RWPE1 (cell line): ENCODE results near the gene PLA2G4E.
A peak's percentile ranks its signal among the peaks of the same experiment; 100 is the strongest.

Source experiments
- CTCF ChIA-PET: fragments of 350-600 bp; sonication (Branson Sonifier 250); formaldehyde crosslinking; extraction: SDS; loops from one replicate; lab custom pipeline; 2021; lab: Yijun Ruan, JAX
- POLR2A ChIA-PET: fragments of 400-600 bp; formaldehyde crosslinking; extraction: SDS; loops from one replicate; lab custom pipeline; 2020; ENCODE audit warnings: antibody characterized with exemption; ENCODE audit not compliant: low non-redundant PET; lab: Yijun Ruan, JAX
- DNase-seq: peaks from one replicate; pipeline ENCODE4 v3.0.0; 2012; ENCODE audit warnings: low spot score
- H3K27ac ChIP-seq: fragments of 450-650 bp; 2 replicates; pipeline ENCODE4 v1.5.1; 2017
- TF ChIP-seq, protein P1 (sequence below): fragments of 450-650 bp; conservative IDR thresholded peaks from 2 replicates; pipeline ENCODE4 v1.5.1; 2017; ENCODE audit warnings: low read depth, mild to moderate bottlenecking

The PLA2G4E gene

GRCh38 chr15:41933326-41933725 lies 87.5 kb downstream of the PLA2G4E start:
- ChIA-PET POLR2A (no interaction called here), CTCF (interaction anchor here (0.5 to 0.7 kb wide), 3 partner anchors 112 to 624 kb away, joined by 3 read pairs; no protein-coding TSS in a partner anchor)
- TF ChIP-seq, protein P1, sequence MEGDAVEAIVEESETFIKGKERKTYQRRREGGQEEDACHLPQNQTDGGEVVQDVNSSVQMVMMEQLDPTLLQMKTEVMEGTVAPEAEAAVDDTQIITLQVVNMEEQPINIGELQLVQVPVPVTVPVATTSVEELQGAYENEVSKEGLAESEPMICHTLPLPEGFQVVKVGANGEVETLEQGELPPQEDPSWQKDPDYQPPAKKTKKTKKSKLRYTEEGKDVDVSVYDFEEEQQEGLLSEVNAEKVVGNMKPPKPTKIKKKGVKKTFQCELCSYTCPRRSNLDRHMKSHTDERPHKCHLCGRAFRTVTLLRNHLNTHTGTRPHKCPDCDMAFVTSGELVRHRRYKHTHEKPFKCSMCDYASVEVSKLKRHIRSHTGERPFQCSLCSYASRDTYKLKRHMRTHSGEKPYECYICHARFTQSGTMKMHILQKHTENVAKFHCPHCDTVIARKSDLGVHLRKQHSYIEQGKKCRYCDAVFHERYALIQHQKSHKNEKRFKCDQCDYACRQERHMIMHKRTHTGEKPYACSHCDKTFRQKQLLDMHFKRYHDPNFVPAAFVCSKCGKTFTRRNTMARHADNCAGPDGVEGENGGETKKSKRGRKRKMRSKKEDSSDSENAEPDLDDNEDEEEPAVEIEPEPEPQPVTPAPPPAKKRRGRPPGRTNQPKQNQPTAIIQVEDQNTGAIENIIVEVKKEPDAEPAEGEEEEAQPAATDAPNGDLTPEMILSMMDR, result no peak
- H3K27ac ChIP-seq, result peak overlapping the region; percentile 85
- DNase-seq, result no peak

- TF ChIP-seq, protein P1, result no peak
- CTCF ChIA-PET, result interaction anchor here (0.5 kb wide), 1 partner anchor 112 kb away, joined by 3 read pairs; no protein-coding TSS in a partner anchor
- peak overlapping the region; percentile 85 for H3K27ac ChIP-seq
- no peak for DNase-seq
- POLR2A ChIA-PET, result no interaction called here
These were observed 88.1 kb downstream of the PLA2G4E start for GRCh38 chr15:41932511-41933289.

DNA sequence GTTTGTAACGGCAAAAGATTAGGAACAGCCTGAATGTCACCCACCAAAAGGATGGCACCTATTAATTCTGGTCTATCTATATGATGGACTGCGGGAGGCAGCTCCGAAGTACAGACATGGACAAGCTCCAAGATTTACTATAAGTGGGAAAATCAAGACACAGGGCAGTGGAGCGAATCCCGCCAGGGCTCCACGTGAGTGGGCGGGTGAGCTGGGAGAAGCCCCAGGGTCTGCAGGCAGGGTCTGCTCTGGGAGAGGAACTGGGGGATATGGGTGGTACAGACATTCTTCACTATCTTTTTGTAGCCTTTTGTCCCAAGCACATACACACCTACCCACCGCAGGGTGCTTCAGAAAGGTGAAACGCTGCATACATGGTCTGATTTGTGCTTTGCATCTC lies 88.7 kb downstream of the PLA2G4E start:
- DNase-seq, result no peak
- peak overlapping the region; percentile 85 for H3K27ac ChIP-seq
- ChIA-PET POLR2A (no interaction called here), CTCF (no interaction called here)
- TF ChIP-seq, protein P1, result no peak
